Epithelial cell of esophagus (primary cell): ENCODE measurements around the gene PLA2G2E.

ENCODE experiments used
- DNase-seq: peaks from one replicate; pipeline ENCODE4 v3.0.0; 2010; ENCODE audit warnings: low read depth
- H3K4me3 ChIP-seq: 2 replicates; pipeline ENCODE4 v1.5.1; 2011; ENCODE audit warnings: mild to moderate bottlenecking, low read length, control low read depth
- CTCF ChIP-seq: IDR thresholded peaks from 2 replicates; pipeline ENCODE4 v1.5.1; 2011; ENCODE audit warnings: low read depth, mild to moderate bottlenecking, low read length, control low read depth, inconsistent platforms; ENCODE audit not compliant: insufficient read depth; ENCODE audit errors: missing control alignments

The PLA2G2E gene

DNA sequence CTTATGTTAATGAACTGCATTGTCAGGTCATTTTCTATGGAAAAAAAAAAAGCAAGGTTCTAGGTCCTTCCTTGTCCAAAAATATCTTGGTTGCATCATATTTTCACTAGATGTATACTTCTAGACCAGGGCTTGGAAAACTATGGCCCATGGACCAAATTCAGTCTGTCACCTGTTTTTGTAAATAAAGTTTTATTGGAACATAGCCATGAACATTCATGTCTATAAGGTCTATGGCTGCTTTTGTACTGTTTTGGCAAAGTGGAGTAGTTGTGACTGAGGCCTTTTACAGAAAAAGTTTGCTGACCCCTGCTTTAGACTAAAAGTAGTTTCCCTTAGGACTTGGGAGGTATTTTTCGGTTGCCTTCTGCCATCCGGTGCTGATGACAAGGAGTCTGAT lies 19.2 kb upstream of the PLA2G2E start:
- H3K4me3 ChIP-seq = no peak overlapping the region
- DNase-seq = no peak
- no peak for TF ChIP-seq CTCF

GRCh38 chr1:19942088-19942487 lies 18.7 kb upstream of the PLA2G2E start:
- TF ChIP-seq CTCF = no peak
- no peak for DNase-seq
- no peak overlapping the region for H3K4me3 ChIP-seq

GRCh38 chr1:19941206-19941568 lies 17.8 kb upstream of the PLA2G2E start:
- DNase-seq = no peak
- H3K4me3 ChIP-seq = no peak overlapping the region
- no peak for TF ChIP-seq CTCF

GRCh38 chr1:19940486-19941205 lies 17.2 kb upstream of the PLA2G2E start:
- no peak for TF ChIP-seq CTCF
- no peak overlapping the region for H3K4me3 ChIP-seq
- DNase-seq = no peak

GRCh38 chr1:19938472-19938871 lies 15.1 kb upstream of the PLA2G2E start:
- no peak for TF ChIP-seq CTCF
- DNase-seq = no peak
- H3K4me3 ChIP-seq = no peak overlapping the region

DNA sequence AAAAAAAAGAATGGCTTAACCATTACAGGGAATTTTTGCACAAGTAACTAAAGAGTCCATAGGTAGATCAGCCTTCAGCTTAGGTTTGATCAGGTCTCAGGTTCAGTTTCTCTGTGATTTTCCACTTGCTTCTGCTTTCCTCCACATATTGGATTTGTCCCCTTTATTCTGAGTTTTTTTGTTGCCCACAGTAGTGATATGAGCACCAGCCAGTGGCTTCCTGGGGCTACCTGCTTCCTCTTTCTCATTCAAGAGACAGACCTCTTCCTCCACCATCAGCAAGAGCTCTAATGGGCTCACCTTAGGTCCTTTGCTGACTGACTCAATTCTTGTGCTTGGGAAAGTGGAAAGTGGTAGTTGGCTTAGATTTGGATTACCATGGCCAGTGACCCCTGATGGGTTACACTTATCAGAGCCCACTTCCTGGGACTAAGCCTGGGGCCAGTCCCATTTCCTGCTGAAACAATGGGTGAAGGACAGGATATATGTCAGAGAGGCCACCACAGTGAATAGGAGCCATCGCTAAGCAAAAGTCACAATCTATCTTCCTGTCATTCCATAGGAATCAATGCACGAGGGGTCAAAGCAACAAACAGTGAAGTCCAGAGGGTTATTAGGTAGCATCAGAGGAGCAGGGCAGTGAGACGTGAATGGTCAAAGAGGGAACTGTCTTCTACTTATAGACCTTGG lies 12.8 kb upstream of the PLA2G2E start:
- no peak overlapping the region for H3K4me3 ChIP-seq
- DNase-seq = no peak
- TF ChIP-seq CTCF = no peak

DNA sequence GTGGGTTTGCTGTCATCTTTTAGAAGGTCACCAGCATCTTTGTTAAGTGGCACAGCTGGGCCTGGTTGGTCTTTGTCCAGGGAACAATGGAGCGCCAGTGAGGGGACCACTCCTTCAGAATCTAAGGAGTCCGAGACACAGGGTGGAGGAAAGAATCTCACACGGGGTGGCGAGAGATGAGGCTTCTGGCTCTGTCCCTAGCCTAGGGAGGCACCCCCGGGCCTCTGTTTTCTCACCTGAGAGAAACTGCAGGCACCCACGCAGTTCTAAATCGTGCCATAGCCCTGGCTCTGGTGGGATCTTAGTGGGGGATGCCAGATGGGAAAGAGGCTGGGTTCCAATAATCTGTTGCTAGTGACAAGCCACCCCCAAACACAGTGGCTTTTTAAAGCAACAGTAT lies 10.9 kb upstream of the PLA2G2E start:
- no peak for DNase-seq
- no peak overlapping the region for H3K4me3 ChIP-seq
- TF ChIP-seq CTCF = no peak
